ENCODE measurements around the gene SLAMF7. TPM values are rescaled to one million over a fixed set of nuclear protein-coding genes. Genes with fewer than 3 reads are reported as not detected.

The SLAMF7 gene
- total RNA-seq, 4 donors from 2014 or later = 0.91 to 8.0 (median 4.5) TPM

GRCh38 chr1:160774886-160775719 is 36.1 kb downstream of the SLAMF7 start:
- intact Hi-C loops (cut with DNase I; ENCODE audit: low total_unique reads) = no loop called here
- TF ChIP-seq CTCF (IDR thresholded peaks at IDR 0.05) (no peak), POLR2A (IDR thresholded peaks at IDR 0.05) (no peak)
- no peak overlapping the region for H3K4me3 ChIP-seq (ENCODE audit: low read depth, poor library complexity, severe bottlenecking)
- DNase-seq (ENCODE audit: low spot score in 2 of 2) = no peak
- 70 to 80% methylated on average over 2 of the region's 2 CpGs for WGBS, 2 donors

GRCh38 chr1:160776178-160776577 is 37.1 kb downstream of the SLAMF7 start:
- DNase-seq (ENCODE audit: low spot score in 2 of 2) = no peak
- no peak for TF ChIP-seq CTCF (IDR thresholded peaks at IDR 0.05)
- no peak for TF ChIP-seq POLR2A (IDR thresholded peaks at IDR 0.05)
- intact Hi-C loops (cut with DNase I; ENCODE audit: low total_unique reads) = no loop called here
- no peak overlapping the region for H3K4me3 ChIP-seq (ENCODE audit: low read depth, poor library complexity, severe bottlenecking)
- WGBS, 2 donors = 92 to 94% methylated on average over 1 of the region's 1 CpG

- DNase-seq (ENCODE audit: low spot score in 2 of 2) = no peak
- H3K4me3 ChIP-seq (ENCODE audit: low read depth, poor library complexity, severe bottlenecking) = no peak overlapping the region
- TF ChIP-seq POLR2A (IDR thresholded peaks at IDR 0.05) = no peak
- TF ChIP-seq CTCF (IDR thresholded peaks at IDR 0.05) = no peak
- WGBS, 2 donors = 53 to 58% methylated on average over 7 of the region's 7 CpGs
- intact Hi-C loops (cut with DNase I; ENCODE audit: low total_unique reads) = no loop called here
Observed at GRCh38 chr1:160777486-160778089, 38.5 kb downstream of the SLAMF7 start.

GRCh38 chr1:160778976-160779375 is 39.9 kb downstream of the SLAMF7 start:
- no peak overlapping the region for H3K4me3 ChIP-seq (ENCODE audit: low read depth, poor library complexity, severe bottlenecking)
- intact Hi-C loops (cut with DNase I; ENCODE audit: low total_unique reads) = no loop called here
- no peak for DNase-seq (ENCODE audit: low spot score in 2 of 2)
- WGBS, 2 donors = 81 to 82% methylated on average over 6 of the region's 6 CpGs
- TF ChIP-seq CTCF (IDR thresholded peaks at IDR 0.05) = no peak
- TF ChIP-seq POLR2A (IDR thresholded peaks at IDR 0.05) = no peak

- intact Hi-C loops (cut with DNase I; ENCODE audit: low total_unique reads) = no loop called here
- TF ChIP-seq POLR2A (IDR thresholded peaks at IDR 0.05) (no peak), CTCF (IDR thresholded peaks at IDR 0.05) (no peak)
Observed at GRCh38 chr1:160779626-160780397, 40.8 kb downstream of the SLAMF7 start.

More at GRCh38 chr1:160779626-160780397, 40.8 kb downstream of the SLAMF7 start:
- WGBS, 2 donors = 89 to 90% methylated on average over 17 to 18 of the region's 18 CpGs
- no peak for DNase-seq (ENCODE audit: low spot score in 2 of 2)
- no peak overlapping the region for H3K4me3 ChIP-seq (ENCODE audit: low read depth, poor library complexity, severe bottlenecking)
